GM15510 (cell line): ENCODE measurements around the gene NYNRIN.

Experiments used
- POLR2A ChIP-seq: IDR thresholded peaks from 3 replicates; pipeline ENCODE4 v1.6.1; 2011; ENCODE audit warnings: borderline replicate concordance; ENCODE audit not compliant: insufficient read length; ENCODE audit errors: extremely low read depth

NYNRIN gene

DNA sequence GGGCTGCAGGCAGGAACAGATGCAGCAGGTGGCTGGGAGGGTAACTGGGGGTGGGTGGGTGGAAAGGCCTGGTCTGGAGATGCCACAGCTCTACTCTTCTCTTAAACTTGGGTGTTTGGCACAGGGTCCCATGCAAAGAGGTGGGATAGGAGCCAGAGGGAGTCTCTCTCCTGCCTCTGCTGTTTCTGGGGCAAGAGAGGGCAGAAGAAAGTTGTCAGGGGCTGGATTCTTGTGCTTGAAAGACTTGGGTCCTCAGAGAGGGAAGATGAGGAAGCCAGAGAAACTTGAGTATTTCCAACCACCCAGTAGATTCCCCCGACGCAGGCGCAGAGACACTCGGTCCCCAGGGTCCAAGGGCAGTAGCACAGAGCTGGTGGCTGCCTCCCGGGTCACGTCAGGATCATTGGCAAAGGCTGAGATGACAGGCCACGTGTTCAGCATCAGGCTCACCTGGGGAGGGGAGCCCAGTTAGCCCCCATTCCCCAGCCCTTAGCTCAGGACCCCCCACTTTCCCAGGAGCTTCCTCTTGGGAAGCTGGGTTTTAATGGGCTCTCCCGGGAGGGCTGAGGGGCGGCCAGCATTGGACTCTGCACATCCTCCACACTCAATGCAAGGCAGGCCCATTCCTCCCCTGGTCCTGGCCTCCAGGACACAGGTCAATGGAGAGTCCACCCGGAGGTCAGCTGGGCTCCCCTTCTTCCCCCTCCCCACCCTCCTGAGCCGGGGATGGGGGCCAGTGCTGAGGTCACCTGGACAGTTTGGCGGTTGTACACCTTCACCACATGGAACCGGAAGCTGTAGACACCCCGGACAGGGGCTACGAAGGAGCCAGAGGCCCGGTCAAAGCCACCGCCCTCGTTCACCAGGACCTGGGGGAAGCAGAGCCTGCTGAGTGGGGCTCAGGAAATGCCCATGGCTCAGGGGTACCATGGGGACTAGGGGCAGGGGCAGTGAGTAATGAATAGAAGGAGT lies 29.0 kb downstream of the NYNRIN start:
- TF ChIP-seq POLR2A: no peak

DNA sequence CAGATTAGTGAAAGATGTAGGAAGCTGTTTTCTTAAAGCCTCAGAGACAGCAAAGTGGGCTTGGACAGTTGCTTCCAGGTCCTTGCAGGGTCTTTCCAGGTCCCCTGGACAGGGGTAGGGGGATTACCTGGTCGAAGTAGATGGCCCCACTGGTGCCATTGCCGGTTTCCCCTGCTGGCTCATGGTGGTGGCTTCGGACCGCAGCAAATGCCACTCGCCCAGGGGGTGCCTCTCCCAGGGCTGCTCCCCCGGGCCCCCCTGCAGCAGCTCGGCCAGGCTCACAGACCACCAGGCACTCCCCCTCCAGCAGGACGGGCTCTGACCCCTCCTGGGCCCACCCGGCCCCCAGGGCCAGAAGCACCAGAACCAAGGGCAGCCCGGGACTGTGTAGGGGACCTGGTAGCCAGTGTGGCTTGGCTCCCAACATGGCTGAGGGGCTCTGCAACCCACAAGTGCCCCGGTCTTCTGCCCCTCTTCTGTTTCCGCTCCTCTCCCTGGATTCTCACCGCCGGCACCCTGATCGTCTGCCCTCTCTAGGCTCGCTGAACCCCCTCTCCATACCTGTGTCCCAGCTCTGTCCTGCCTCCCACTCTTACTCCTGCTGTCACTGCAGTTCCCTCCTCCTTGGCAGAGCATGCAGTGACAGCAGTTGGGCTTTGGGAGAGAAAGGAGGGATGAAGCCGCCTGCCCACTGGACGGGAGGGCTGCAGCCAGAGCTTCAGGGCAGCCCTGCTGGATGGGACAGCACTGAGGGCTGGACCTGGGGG lies 30.0 kb downstream of the NYNRIN start:
- TF ChIP-seq POLR2A: no peak

DNA sequence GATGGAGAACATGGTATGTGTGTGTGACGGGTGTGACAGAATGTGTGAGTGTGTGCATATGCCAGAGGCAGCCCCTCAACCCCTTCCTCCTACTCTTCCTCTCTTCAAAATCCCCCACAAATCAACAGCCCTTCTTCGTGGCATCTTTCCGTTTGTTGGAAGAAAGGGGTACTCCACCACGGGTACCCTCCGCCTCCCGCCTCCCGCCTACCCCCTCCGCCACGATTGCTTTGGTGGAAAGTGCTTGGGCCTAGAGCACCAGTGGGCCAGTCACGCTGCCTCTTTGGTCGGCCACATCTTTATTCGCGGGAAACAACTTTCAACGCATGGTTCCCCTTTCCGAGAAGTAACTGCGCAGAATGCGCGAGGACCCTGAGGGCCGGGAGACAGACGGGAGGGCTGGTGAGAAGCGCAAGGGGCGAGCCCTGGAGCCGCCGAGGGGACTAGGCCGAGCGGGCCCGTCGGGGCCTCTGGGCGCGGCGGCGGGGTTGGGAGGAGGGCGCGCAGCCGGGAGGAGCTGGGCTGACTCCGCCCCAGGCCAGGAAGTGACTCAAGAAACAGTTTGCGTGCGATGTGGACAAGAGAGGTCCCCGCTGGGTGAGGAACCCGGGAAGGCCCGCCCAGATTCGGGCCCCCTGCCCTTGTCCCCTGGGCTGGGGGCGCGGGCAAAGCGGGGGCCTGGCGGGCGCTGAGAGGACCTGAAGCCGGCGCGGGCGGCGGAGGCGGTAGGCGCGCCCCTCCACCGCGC lies 30.8 kb downstream of the NYNRIN start, which contains the start of the genes CBLN3 and KHNYN:
Gene CBLN3, minus strand, starts transcription at position 274 of the 748 bp plus-strand sequence. CDS start 614 bp downstream, outside the sequence.
Gene KHNYN, plus strand, starts transcription at position 560 of the 748 bp plus-strand sequence. CDS start 777 bp downstream, outside the sequence.
- TF ChIP-seq POLR2A: peak; percentile 92

DNA sequence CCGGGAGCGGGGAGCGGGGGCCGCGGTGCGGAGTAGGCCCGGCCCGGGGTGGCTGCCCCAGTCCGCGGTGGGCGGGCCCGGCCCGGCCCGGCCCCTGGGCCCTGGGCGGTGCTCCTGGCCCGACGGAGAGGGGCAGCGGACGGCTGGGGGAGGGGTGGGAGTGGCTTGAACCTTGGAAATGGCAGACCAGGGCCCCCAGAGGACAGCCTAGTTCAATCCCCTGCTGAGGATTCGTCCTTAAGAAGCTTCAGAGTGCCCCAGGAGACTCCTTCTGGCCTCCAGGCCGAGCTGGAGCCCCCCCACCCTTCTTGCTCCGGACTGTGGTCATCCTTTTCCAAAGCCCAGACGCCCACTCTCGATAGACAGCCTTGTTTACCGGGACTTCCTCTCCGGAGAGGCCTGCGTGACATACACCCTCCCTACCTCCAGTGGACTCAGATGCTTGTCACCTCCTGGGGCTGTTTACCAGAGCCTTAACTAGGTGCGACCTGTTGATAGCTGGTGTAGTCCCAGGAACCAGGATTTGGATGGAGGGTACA lies 31.4 kb downstream of the NYNRIN start:
- no peak for TF ChIP-seq POLR2A

DNA sequence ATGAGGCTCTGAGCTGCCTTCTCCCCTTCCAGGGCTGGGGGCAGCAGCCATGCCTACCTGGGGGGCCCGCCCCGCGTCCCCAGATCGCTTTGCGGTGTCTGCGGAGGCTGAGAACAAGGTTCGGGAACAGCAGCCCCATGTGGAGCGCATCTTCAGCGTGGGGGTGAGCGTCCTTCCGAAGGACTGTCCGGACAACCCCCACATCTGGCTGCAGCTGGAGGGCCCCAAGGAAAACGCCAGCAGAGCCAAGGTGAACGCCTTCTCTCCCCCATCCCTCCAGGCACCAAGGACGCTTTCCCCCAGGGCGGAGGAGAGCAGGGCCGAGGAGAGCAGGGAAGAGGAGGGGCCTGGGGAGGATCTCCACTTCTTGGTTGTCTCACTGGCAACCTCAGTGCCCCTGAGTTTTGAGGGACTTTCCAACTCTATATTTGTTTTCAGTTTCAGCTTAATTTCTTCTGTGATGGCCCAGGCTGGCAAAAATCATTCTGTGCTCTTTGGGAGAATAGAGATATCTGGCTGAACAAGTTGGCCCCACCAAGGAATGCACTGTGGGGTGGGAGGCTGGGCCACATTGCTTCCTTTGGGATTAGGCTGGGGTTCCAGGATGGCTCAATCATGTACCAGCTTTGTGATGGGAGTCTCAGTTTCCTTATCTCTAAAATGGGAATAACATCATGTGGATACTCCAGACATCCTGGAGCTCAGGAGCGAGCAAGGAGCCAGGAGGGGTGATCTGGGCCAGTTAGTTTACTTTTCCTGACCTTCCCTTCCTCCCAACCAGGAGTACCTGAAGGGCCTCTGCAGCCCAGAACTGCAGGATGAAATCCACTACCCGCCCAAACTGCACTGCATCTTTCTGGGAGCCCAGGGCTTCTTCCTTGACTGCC lies 32.1 kb downstream of the NYNRIN start:
- TF ChIP-seq POLR2A: peak; percentile 20

DNA sequence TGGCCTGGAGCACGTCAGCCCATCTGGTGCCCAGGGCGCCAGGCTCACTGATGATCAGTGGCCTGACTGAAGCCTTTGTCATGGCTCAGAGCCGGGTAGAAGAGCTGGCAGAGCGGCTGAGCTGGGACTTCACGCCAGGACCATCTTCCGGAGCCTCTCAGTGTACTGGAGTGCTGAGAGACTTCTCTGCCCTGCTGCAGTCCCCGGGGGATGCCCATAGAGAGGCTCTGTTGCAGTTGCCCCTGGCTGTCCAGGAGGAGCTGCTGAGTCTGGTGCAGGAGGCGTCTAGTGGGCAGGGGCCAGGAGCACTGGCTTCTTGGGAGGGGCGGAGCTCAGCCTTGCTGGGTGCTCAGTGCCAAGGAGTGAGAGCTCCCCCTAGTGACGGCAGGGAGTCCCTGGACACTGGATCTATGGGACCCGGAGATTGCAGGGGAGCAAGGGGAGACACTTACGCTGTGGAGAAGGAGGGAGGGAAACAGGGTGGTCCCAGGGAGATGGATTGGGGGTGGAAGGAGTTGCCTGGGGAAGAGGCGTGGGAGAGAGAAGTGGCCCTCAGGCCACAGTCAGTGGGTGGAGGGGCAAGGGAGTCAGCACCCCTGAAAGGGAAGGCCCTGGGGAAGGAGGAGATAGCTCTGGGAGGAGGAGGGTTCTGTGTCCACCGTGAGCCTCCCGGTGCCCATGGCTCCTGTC lies 32.9 kb downstream of the NYNRIN start:
- TF ChIP-seq POLR2A: no peak

DNA sequence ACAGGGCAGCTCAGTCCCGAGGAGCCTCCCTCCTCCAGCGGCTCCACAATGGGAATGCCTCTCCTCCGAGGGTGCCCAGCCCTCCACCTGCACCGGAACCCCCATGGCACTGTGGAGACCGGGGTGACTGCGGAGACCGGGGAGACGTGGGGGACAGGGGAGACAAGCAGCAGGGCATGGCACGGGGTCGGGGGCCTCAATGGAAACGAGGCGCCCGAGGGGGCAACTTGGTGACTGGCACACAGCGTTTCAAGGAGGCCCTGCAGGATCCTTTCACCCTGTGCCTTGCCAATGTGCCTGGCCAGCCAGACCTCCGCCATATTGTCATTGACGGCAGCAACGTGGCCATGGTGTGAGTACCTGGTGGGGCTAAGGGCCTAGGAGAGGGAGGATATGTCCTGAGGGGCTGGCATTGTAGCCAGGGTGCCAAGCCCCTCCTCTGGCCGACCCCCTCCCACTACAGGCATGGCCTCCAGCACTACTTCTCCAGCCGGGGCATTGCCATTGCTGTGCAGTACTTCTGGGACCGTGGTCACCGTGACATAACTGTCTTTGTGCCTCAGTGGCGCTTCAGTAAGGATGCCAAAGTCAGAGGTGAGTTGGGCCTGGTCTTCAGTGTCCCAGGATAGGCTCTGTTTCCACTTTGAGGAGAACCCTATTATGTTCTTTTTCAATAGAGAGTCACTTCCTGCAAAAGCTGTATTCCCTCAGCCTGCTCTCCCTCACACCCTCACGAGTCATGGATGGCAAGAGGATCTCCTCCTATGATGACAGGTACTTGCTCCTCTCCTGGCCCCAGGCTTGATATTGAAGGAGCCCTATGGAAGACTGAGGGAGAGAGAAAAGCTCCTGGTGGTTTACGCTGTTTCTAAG lies 33.7 kb downstream of the NYNRIN start:
- TF ChIP-seq POLR2A: no peak

DNA sequence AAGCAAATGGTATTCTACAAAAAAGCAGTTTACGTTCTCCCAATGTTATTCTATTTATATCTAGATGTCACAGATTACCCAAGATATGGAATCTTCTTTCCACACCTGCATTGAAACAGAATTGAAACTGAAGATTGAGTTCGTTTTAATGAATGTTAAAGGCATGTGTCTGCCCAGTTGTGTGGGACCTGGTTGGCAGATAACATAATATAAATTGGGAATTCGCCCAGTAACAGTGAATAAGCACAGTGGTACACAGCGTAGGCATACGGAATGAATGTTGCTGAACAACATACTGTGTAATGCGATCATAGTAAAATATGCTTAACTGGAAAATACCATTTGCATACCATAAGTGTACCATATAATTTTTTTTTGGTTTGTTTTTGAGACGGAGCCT lies 35.2 kb downstream of the NYNRIN start:
- TF ChIP-seq POLR2A: no peak

DNA sequence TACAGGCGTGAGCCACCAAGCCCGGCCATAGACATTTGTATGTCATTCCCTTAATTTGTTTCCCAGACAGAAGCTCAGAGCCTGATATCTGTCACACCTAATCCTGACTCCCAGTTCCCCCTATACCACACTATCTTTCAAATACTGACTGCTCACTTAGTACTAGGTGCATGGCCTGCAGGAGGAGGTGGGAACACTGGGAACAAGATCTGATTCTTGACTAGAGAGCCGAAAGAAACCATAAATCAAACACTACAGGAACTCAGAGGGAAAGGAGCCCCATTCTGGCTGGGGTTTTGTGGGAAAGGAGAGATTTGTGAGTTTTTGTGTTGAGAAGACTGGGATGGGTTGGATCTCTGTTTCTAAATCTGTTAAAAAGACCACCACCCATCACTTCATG lies 35.9 kb downstream of the NYNRIN start:
- TF ChIP-seq POLR2A: no peak

DNA sequence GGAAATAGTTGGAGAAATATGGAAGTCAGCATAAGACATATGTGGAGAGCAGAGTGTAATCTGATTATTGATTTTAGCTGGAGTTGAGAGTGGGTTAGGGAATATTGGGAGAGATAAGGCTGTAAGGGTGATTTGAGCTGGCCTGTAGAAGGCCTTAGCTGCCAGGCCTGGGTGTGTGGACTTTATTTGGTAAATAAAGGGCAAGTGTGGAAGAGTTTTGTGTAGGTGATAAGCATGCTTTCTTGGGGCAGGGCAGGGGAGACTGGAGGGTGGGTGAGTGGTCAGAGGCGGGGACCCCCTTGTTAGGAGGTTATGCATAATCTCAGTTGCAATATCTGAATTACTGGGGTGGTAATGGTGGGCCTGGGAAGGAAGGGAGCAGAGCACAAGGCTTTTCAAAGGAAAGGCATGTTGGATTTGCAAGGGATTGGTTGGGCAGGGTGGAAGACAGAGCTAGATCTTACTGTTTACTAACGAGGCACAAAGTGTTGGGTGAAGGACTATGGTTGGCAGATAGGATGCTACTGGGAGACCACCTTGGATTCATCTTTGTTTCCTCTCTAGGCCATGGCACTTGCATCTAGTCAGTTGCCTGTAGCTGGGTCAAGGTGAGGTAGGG lies 36.5 kb downstream of the NYNRIN start:
- TF ChIP-seq POLR2A: no peak

DNA sequence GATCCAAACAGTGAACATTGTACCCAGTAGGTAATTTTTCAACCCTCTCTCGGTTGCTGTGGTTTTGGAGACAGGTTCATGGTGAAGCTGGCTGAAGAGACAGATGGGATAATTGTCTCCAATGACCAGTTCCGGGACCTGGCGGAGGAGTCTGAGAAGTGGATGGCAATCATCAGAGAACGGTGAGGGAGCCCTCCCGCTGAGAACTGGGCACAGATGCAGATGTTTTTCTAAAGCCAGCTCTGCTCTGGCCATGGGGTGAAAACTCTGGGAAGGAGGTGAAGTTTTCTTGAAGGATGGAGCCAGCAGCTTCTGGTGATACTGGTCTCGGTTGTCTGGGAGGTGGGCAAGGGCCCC lies 37.2 kb downstream of the NYNRIN start:
- no peak for TF ChIP-seq POLR2A
